HuH-7.5 (cell line): ENCODE measurements around the gene NPY1R.

ENCODE experiments used
- DNase-seq: peaks from one replicate; pipeline ENCODE4 v3.0.0; 2011; ENCODE audit warnings: low spot score

The NPY1R gene

GRCh38 chr4:163279713-163280112, 52.7 kb downstream of the NPY1R start:
- DNase-seq, result no peak

- no peak for DNase-seq
These were observed 57.5 kb downstream of the NPY1R start for GRCh38 chr4:163274861-163275260.
